ENCODE measurements around the gene SPSB1. TPM values are rescaled to one million over a fixed set of nuclear protein-coding genes. Genes with fewer than 3 reads are reported as not detected.

Gene SPSB1
- total RNA-seq, 1 experiment from 2014 or later = 4.3 TPM

GRCh38 chr1:9311029-9311428 lies 18.3 kb downstream of the SPSB1 start:
- POLR2A ChIA-PET = interaction anchor here (0.6 to 0.7 kb wide), 2 partner anchors 109 to 329 kb away, joined by 5 to 6 read pairs; no protein-coding TSS in a partner anchor
- TF ChIP-seq, protein P1, sequence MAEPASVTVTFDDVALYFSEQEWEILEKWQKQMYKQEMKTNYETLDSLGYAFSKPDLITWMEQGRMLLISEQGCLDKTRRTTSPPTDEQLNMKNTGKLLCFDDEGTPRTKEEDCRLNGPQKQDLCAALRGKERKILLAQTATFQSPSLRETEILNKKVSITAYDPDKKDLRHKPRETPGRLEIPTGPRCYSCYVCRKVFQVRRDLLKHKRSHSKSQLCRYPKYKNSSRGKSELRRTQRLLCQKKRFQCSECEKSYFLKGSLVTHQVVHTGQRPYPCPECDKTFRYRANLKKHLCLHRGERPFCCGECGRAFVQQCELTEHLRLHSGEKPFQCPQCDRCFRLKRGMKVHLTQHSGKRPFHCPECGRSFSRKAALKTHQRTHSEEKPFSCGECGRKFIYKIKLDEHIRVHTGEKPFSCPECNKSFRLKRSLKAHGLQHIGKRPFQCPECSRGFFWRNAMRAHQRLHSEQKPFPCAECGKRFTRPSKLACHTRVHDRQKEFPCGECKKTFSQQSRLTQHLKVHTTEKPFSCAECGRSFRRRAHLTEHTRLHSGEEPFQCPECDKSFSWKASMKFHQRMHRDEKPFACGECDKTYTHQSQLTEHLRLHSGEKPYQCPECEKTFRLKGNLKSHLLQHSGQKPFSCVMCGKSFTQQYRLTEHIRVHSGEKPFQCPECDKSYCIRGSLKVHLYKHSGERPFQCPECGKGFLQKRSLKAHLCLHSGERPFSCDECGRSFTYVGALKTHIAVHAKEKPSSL (CRISPR knock-in tag; conservative IDR thresholded peaks at IDR 0.05) = no peak
- TF ChIP-seq FOXP1 (CRISPR knock-in tag; IDR thresholded peaks at IDR 0.05; ENCODE audit: borderline replicate concordance) (no peak), NR2C2 (CRISPR knock-in tag; IDR thresholded peaks at IDR 0.05) (no peak), ESRRA (CRISPR knock-in tag; IDR thresholded peaks at IDR 0.05; ENCODE audit: borderline replicate concordance) (no peak), JAZF1 (CRISPR knock-in tag; IDR thresholded peaks at IDR 0.05) (no peak), ERG (CRISPR knock-in tag; IDR thresholded peaks at IDR 0.05) (no peak), CDX4 (CRISPR knock-in tag; IDR thresholded peaks at IDR 0.05; ENCODE audit: borderline replicate concordance) (no peak), MLX (CRISPR knock-in tag; IDR thresholded peaks at IDR 0.05) (no peak), STAT6 (CRISPR knock-in tag; conservative IDR thresholded peaks at IDR 0.05; ENCODE audit: low read depth) (no peak), MXD4 (CRISPR knock-in tag; IDR thresholded peaks at IDR 0.05; ENCODE audit: borderline replicate concordance) (no peak), NFATC4 (CRISPR knock-in tag; IDR thresholded peaks at IDR 0.05) (no peak), FOXP4 (CRISPR knock-in tag; IDR thresholded peaks at IDR 0.05) (no peak), NR3C1 (CRISPR knock-in tag; conservative IDR thresholded peaks at IDR 0.05; ENCODE audit: low read depth) (no peak)
- TF ChIP-seq, protein P2, sequence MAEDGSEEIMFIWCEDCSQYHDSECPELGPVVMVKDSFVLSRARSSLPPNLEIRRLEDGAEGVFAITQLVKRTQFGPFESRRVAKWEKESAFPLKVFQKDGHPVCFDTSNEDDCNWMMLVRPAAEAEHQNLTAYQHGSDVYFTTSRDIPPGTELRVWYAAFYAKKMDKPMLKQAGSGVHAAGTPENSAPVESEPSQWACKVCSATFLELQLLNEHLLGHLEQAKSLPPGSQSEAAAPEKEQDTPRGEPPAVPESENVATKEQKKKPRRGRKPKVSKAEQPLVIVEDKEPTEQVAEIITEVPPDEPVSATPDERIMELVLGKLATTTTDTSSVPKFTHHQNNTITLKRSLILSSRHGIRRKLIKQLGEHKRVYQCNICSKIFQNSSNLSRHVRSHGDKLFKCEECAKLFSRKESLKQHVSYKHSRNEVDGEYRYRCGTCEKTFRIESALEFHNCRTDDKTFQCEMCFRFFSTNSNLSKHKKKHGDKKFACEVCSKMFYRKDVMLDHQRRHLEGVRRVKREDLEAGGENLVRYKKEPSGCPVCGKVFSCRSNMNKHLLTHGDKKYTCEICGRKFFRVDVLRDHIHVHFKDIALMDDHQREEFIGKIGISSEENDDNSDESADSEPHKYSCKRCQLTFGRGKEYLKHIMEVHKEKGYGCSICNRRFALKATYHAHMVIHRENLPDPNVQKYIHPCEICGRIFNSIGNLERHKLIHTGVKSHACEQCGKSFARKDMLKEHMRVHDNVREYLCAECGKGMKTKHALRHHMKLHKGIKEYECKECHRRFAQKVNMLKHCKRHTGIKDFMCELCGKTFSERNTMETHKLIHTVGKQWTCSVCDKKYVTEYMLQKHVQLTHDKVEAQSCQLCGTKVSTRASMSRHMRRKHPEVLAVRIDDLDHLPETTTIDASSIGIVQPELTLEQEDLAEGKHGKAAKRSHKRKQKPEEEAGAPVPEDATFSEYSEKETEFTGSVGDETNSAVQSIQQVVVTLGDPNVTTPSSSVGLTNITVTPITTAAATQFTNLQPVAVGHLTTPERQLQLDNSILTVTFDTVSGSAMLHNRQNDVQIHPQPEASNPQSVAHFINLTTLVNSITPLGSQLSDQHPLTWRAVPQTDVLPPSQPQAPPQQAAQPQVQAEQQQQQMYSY (CRISPR knock-in tag; IDR thresholded peaks at IDR 0.05) = no peak
- TF ChIP-seq, protein P3, sequence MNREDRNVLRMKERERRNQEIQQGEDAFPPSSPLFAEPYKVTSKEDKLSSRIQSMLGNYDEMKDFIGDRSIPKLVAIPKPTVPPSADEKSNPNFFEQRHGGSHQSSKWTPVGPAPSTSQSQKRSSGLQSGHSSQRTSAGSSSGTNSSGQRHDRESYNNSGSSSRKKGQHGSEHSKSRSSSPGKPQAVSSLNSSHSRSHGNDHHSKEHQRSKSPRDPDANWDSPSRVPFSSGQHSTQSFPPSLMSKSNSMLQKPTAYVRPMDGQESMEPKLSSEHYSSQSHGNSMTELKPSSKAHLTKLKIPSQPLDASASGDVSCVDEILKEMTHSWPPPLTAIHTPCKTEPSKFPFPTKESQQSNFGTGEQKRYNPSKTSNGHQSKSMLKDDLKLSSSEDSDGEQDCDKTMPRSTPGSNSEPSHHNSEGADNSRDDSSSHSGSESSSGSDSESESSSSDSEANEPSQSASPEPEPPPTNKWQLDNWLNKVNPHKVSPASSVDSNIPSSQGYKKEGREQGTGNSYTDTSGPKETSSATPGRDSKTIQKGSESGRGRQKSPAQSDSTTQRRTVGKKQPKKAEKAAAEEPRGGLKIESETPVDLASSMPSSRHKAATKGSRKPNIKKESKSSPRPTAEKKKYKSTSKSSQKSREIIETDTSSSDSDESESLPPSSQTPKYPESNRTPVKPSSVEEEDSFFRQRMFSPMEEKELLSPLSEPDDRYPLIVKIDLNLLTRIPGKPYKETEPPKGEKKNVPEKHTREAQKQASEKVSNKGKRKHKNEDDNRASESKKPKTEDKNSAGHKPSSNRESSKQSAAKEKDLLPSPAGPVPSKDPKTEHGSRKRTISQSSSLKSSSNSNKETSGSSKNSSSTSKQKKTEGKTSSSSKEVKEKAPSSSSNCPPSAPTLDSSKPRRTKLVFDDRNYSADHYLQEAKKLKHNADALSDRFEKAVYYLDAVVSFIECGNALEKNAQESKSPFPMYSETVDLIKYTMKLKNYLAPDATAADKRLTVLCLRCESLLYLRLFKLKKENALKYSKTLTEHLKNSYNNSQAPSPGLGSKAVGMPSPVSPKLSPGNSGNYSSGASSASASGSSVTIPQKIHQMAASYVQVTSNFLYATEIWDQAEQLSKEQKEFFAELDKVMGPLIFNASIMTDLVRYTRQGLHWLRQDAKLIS (CRISPR knock-in tag; IDR thresholded peaks at IDR 0.05; ENCODE audit: borderline replicate concordance) = no peak
- TF ChIP-seq, protein P4, sequence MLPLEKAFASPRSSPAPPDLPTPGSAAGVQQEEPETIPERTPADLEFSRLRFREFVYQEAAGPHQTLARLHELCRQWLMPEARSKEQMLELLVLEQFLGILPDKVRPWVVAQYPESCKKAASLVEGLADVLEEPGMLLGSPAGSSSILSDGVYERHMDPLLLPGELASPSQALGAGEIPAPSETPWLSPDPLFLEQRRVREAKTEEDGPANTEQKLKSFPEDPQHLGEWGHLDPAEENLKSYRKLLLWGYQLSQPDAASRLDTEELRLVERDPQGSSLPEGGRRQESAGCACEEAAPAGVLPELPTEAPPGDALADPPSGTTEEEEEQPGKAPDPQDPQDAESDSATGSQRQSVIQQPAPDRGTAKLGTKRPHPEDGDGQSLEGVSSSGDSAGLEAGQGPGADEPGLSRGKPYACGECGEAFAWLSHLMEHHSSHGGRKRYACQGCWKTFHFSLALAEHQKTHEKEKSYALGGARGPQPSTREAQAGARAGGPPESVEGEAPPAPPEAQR (CRISPR knock-in tag; IDR thresholded peaks at IDR 0.05) = no peak
- TF ChIP-seq, protein P5, sequence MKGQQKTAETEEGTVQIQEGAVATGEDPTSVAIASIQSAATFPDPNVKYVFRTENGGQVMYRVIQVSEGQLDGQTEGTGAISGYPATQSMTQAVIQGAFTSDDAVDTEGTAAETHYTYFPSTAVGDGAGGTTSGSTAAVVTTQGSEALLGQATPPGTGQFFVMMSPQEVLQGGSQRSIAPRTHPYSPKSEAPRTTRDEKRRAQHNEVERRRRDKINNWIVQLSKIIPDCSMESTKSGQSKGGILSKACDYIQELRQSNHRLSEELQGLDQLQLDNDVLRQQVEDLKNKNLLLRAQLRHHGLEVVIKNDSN (CRISPR knock-in tag; IDR thresholded peaks at IDR 0.05) = no peak
- CTCF ChIA-PET = interaction anchor here (1.0 kb wide), 1 partner anchor 44 kb away, joined by 3 read pairs; no protein-coding TSS in a partner anchor
- no peaks in the 10 kb centered on the region for H3K27me3 Mint-ChIP-seq (ENCODE audit: low read depth)
- DNase-seq (ENCODE audit: low spot score) (no peak), ATAC-seq (no peak)
- H3K4me3 Mint-ChIP-seq = no peak overlapping the region
- H3K36me3 Mint-ChIP-seq = no peaks in the 10 kb centered on the region
- H3K27ac Mint-ChIP-seq = no peak overlapping the region
- no peaks in the 10 kb centered on the region for H3K4me1 Mint-ChIP-seq
- no peaks in the 10 kb centered on the region for H3K9me3 Mint-ChIP-seq
